NB4 (cell line): ENCODE results near the gene CGNL1.

Experiments used
- CTCF ChIP-seq: IDR thresholded peaks from one replicate; pipeline ENCODE4 v1.5.1; 2012; ENCODE audit warnings: low read depth, low read length
- MYC ChIP-seq: IDR thresholded peaks from 2 replicates; pipeline ENCODE4 v1.6.1; 2011; ENCODE audit warnings: low read depth, low read length

DNA sequence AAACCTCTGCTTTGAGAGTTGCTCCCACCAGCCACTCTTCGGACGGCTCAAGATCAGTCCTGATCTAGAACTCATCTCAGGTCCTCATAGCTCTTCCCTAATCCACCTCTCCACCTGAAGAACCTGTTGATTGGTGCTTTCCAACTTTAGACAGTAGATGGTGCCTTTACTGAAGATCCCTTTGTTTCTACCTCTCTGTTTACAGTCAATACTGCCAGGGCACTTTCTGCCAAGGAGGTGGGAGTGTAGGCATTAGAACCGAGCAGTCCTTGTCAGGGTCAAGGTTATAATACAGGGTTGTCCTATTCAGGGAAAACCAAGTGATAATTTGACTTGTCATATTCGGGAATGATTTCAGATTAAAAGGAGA lies 1.2 kb downstream of the CGNL1 start:
- TF ChIP-seq CTCF (no peak), MYC (no peak)
